Esophagus muscularis mucosa (tissue), 4 donors: Measurements from ENCODE around the gene PLPP4. TPM values are rescaled to one million over a fixed set of nuclear protein-coding genes. Genes with fewer than 3 reads are reported as not detected.

ENCODE experiments used
- DNase-seq: peaks from one replicate; pipeline ENCODE4 v3.0.0-alpha.2; 2017; ENCODE audit errors: extremely low spot score
- H3K27ac ChIP-seq, 4 donors: fragments of 200-600 bp; sonication (generic); replicated peaks in 1 of 4; 1 replicate in 3 of 4; 2 replicates in 1 of 4; pipeline ENCODE4 v1.5.1; 2016 to 2019; ENCODE audit warnings: mild to moderate bottlenecking in 1 of 4
- H3K27me3 ChIP-seq, 4 donors: fragments of 200-600 bp; sonication (generic); one replicate each; pipeline versions ENCODE4 v1.5.1 to v1.6.0; 2016 to 2019
- H3K36me3 ChIP-seq, 4 donors: fragments of 200-600 bp; sonication (generic); one replicate each; pipeline ENCODE4 v1.5.1; 2016 to 2019
- H3K4me1 ChIP-seq, 4 donors: fragments of 200-600 bp; sonication (generic); one replicate each; pipeline ENCODE4 v1.5.1; 2016 to 2019
- H3K4me3 ChIP-seq, 4 donors: fragments of 200-600 bp; sonication (generic); 1 replicate in 2 of 4; 2 replicates in 2 of 4; pipeline ENCODE4 v1.5.1; 2016 to 2019; ENCODE audit warnings: mild to moderate bottlenecking in 4 of 4, moderate library complexity in 1 of 4
- H3K9me3 ChIP-seq, 4 donors: fragments of 200-600 bp; sonication (generic); 1 replicate in 3 of 4; 2 replicates in 1 of 4; pipeline ENCODE4 v1.5.1; 2016 to 2019
- EP300 ChIP-seq: sonication (generic); formaldehyde crosslinking; IDR thresholded peaks from one replicate; pipeline ENCODE4 v1.6.1; 2017; ENCODE audit warnings: antibody characterized with exemption
- POLR2A ChIP-seq: fragments of 450-650 bp; IDR thresholded peaks from one replicate; pipeline ENCODE4 v1.6.1; 2017; ENCODE audit warnings: antibody characterized with exemption, moderate library complexity, mild to moderate bottlenecking, low read depth
- POLR2AphosphoS5 ChIP-seq, 2 donors: sonication (generic); formaldehyde crosslinking; IDR thresholded peaks; one replicate each; pipeline ENCODE4 v1.6.1; 2017; ENCODE audit warnings: antibody characterized with exemption in 2 of 2
- WGBS: methylation state at CpG from one replicate; pipeline ENCODE4 v1.1.5; 2018; 5-methylcytosine and 5-hydroxymethylcytosine counted together
- intact Hi-C: fragments of 100-400 bp; cut with DNase I; formaldehyde crosslinking; loops from one replicate; pipeline ENCODE4 v1.15.1; 2023
- total RNA-seq, 4 donors: library from RNA; depleted of rRNA; stranded (reverse); fragments of >200 nt; gene quantifications; one replicate each; pipeline versions ENCODE4 v1.1.0 to v1.2.1, GENCODE V29; 2016
- TF ChIP-seq, protein P1 (sequence below), 3 experiments: fragments of 200-600 bp in 2 of 3; fragments of 450-650 bp in 1 of 3; sonication (generic) in 2 of 3; IDR thresholded peaks; one replicate each; pipeline ENCODE4 v1.5.1; 2017 to 2019; ENCODE audit warnings: antibody characterized with exemption in 3 of 3, mild to moderate bottlenecking in 2 of 3, moderate library complexity in 1 of 3

The PLPP4 gene
- total RNA-seq, 4 donors from 2014 or later, result 0.84 to 2.1 (median 1.3) TPM

DNA sequence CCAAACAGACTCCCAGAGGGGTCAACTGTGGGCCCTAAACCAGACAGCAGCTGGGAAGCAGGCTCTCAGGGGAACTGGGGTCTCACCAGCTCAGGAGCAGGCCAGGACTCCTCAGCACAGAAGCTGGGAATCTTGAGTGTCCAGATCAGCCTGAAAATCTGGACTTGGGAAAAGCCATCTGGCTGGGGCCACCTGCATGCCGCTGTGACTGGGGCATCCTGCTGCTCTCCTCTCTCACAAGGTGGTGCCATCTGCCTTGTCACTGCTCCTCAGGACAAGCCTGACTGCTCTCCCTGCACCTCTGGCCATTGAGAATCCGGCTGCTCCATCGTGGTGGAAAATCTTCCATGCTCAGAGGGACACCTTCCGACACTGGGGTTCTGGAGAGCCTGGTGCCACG lies 141.4 kb downstream of the PLPP4 start:
- H3K27me3 ChIP-seq, result peaks cover 0 to 8% (median 0%) of the 10 kb centered on the region in 4 donors

DNA sequence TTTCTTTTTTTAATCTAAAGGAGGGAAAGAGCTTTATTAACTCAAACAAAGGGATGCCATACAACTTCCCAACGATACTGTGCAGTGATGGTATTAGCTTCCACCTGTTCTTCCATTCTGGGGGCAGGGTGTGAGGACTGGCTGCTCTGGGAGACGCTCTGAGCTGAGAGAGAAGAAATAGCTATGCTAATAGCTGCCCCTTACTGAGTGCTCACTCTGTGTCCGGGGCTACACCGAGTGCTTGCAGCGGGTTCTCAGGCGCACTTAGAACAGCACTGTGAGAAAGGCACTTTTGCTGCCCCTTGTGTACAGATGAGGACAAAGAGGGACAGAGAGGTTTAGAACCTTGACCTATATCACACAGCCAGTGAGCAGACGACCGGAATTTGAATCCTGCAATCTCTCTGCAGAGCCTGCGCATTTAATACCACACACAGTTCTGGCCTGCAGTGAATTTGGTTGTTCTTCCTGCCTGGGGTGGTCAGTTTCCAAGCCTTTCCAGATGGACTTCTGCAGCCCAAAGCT lies 142.2 kb downstream of the PLPP4 start:
- H3K9me3 ChIP-seq, result no peaks in the 10 kb centered on the region
- peaks cover 0 to 8% (median 0%) of the 10 kb centered on the region in 4 donors for H3K27me3 ChIP-seq
- intact Hi-C loops, result no loop called here
- H3K36me3 ChIP-seq, result no peaks in the 10 kb centered on the region
- H3K27ac ChIP-seq, result no peak overlapping the region
- TF ChIP-seq EP300, result no peak
- no peak for TF ChIP-seq POLR2AphosphoS5 (IDR thresholded peaks at IDR 0.05)
- TF ChIP-seq, protein P1, sequence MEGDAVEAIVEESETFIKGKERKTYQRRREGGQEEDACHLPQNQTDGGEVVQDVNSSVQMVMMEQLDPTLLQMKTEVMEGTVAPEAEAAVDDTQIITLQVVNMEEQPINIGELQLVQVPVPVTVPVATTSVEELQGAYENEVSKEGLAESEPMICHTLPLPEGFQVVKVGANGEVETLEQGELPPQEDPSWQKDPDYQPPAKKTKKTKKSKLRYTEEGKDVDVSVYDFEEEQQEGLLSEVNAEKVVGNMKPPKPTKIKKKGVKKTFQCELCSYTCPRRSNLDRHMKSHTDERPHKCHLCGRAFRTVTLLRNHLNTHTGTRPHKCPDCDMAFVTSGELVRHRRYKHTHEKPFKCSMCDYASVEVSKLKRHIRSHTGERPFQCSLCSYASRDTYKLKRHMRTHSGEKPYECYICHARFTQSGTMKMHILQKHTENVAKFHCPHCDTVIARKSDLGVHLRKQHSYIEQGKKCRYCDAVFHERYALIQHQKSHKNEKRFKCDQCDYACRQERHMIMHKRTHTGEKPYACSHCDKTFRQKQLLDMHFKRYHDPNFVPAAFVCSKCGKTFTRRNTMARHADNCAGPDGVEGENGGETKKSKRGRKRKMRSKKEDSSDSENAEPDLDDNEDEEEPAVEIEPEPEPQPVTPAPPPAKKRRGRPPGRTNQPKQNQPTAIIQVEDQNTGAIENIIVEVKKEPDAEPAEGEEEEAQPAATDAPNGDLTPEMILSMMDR (IDR thresholded peaks at IDR 0.05), result no peak
- TF ChIP-seq POLR2A, result no peak
- no peaks in the 10 kb centered on the region for H3K4me1 ChIP-seq
- WGBS, result 64% methylated on average over 6 of the region's 9 CpGs
- no peak overlapping the region for H3K4me3 ChIP-seq
- no peak for DNase-seq

More for the DNA sequence above, 141.4 kb downstream of the PLPP4 start:
- H3K4me3 ChIP-seq, result no peak overlapping the region
- H3K9me3 ChIP-seq, result no peaks in the 10 kb centered on the region
- no peaks in the 10 kb centered on the region for H3K4me1 ChIP-seq
- H3K27ac ChIP-seq, result no peak overlapping the region
- WGBS, result 60% methylated on average over 4 of the region's 5 CpGs
- TF ChIP-seq POLR2A, result no peak
- no peak for DNase-seq
- intact Hi-C loops, result no loop called here
- no peaks in the 10 kb centered on the region for H3K36me3 ChIP-seq

DNA sequence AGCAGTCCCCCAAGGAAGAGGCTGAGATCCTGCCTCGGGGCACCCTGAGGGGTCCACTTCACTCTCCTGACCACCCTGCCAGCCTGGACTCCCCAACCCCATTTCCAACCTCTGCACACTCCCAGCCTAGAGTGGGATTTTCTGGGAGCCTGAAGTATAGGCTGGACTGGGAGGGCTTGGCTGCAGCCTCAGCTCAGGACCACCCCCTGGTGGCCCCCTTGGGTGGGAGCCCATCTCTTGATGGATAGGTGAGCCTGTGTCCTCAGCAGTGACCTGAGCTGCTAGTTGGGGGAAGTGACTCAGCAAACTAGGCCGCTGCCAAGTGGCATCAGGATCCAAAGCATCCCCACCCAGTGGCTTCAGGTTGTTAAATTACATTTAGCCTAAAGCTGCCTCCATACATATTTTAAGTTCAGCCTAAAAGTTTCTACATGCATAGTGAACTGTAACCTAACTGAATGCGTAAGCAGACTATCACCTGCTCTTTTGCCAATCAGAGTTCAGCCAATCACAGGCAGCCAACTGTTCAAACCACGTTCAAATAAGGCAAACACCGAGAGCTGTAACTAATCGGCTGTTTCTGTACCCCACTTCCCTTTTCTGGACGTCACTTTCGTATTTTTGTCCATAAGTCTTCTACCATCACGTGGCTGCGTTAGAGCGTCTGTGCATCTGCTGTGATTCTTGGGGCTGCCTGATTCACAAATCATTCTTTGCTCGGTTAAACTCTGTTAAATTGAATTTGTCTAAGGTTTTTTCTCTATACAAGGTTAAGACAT lies 144.0 kb downstream of the PLPP4 start:
- intact Hi-C loops, result no loop called here

DNA sequence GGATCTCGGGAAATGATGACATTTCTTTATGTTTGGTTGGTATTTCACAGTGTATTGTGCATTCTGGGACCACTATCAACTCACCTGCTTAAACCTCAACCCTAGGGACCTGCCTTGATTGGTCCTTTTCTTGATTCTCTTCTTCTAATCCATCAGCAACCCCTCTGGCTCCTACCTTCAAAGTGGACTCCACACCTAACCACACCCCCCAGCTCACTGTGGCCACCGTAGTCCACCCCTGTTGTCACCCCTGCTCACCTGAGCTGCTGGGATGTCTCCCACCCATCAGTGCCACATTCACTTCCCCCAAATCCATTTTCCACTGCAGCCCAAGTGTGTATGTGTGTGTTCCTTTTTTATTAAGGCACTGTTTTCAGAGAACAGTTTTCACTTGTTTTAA lies 145.0 kb downstream of the PLPP4 start:
- TF ChIP-seq, protein P1 (IDR thresholded peaks at IDR 0.05), result no peak
- TF ChIP-seq POLR2A (no peak), EP300 (no peak), POLR2AphosphoS5 (IDR thresholded peaks at IDR 0.05) (no peak)
- no peak overlapping the region for H3K4me3 ChIP-seq
- no peak overlapping the region for H3K27ac ChIP-seq
- H3K4me1 ChIP-seq, result no peaks in the 10 kb centered on the region
- peaks cover 0 to 2% (median 0%) of the 10 kb centered on the region in 4 donors for H3K9me3 ChIP-seq
- H3K36me3 ChIP-seq, result no peaks in the 10 kb centered on the region
- WGBS, result 84% methylated on average over 2 of the region's 2 CpGs
- intact Hi-C loops, result no loop called here
- peaks cover 0 to 8% (median 0%) of the 10 kb centered on the region in 4 donors for H3K27me3 ChIP-seq
- DNase-seq, result no peak

More for the DNA sequence above, 144.0 kb downstream of the PLPP4 start:
- Histone ChIP-seq H3K9me3 (no peaks in the 10 kb centered on the region), H3K27ac (no peak overlapping the region), H3K4me3 (no peak overlapping the region), H3K27me3 (peaks cover 0 to 8% (median 0%) of the 10 kb centered on the region in 4 donors), H3K36me3 (no peaks in the 10 kb centered on the region), H3K4me1 (no peaks in the 10 kb centered on the region)
- DNase-seq, result no peak
- 69% methylated on average over 10 of the region's 12 CpGs for WGBS
- TF ChIP-seq POLR2AphosphoS5 (IDR thresholded peaks at IDR 0.05) (no peak), POLR2A (no peak), EP300 (no peak)
- TF ChIP-seq, protein P1 (IDR thresholded peaks at IDR 0.05), result no peak

DNA sequence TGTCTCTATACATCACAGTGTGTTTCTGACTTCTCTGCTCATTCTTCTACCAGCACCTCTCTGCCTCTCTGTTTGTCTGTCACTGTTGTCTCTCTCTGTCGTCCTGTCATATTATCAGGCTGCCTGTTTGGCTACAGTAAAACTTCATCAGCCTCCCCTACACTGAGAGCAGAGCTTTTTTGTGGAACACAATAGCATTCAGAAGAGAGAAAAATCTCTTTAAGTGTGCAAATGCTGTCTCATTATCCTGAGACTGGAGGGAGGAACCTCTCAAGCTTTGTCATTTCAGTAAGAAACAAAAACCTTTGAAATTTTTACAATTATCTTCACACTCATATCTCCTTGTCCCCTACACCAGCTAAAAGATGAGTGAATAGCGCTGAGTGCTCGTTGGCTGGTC lies 148.4 kb downstream of the PLPP4 start:
- no peak overlapping the region for H3K27ac ChIP-seq
- 76% methylated on average over 3 of the region's 3 CpGs for WGBS

More for the DNA sequence above, 148.4 kb downstream of the PLPP4 start:
- TF ChIP-seq, protein P1 (IDR thresholded peaks at IDR 0.05), result no peak
- no peak for TF ChIP-seq EP300
- no peak for TF ChIP-seq POLR2AphosphoS5 (IDR thresholded peaks at IDR 0.05)
- no peak for TF ChIP-seq POLR2A
- no peaks in the 10 kb centered on the region for H3K36me3 ChIP-seq
- H3K4me1 ChIP-seq, result no peaks in the 10 kb centered on the region
- intact Hi-C loops, result no loop called here
- no peak overlapping the region for H3K4me3 ChIP-seq
- H3K27me3 ChIP-seq, result peaks cover 0 to 5% (median 0%) of the 10 kb centered on the region in 4 donors
- DNase-seq, result peak; percentile 42
- H3K9me3 ChIP-seq, result peaks cover 0 to 3% (median 0%) of the 10 kb centered on the region in 4 donors
